NCI-H187 (cell line): ENCODE data around the gene ULK2.
A peak's percentile ranks its signal among the peaks of the same experiment; 100 is the strongest.
"Not testable (repeated sequence)": the region's sequence is repeated elsewhere in the genome, so short reads cannot be mapped to it uniquely, and the experiment has no call there.

Experiments used
- DNase-seq, 2 experiments: peaks; one replicate each; lab custom pipeline; 2025; lab: John Stamatoyannopoulos, UW

Gene ULK2

DNA sequence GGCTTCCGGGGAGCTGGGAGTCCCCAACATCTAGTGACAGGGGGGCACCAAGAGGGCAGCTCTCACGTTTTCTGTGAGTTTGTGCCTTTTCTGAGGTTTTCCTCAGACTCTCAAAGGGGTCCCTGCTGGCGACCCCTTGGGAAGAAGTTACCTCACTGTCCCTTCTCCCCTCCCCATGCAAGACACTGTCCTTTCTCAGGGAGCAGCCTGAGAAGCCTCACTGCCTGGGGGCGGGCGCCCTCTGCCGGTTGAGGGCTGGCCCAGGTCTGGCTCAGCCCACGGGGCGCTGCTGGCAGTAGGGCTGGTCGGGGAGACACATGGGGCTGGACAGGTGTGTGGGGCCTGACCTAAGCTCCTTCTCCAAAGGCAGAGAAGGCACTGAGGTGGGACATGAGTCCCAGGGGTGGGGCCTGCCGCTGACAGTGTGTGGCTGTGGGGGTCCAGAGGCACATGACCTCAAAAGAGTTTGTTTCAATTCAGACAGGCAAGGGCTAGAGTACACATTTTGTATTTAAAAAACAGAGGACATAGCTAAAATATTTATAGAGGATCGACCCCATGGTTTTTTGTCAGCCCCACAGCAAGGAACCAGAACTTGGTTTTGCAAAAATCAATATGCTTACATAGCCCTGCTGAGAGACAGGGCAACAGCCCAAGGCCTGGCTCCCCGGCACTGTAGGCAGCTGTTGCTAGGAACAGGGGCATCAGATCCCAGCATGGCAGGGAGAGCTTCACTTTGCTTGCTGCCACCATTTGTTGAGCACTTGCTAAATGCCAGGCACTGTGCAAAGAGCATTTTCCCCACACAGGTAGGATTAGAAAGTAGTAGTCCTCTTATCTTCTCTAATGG lies 101.1 kb downstream of the ULK2 start:
- DNase-seq = peak in 1 of 2 experiments; percentile 19

DNA sequence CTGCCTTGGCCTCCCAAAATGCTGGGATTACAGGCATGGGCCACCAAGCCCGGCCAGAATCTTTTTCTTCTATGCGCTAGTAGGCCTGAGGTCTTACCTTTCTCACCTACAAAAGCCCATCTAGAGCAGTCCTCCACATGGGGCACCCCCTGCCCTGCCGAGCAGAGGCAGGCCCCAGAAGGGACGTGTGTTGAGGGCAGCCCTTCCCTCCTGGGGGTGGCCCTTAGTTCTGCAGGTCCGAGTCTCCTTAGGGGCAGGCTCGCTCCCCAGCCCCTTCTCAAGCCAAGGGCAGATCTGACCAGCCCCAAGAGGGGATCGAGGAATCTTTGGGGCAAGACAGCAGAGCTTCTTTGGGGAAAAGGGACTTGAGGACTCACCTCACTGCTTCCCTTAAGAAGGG lies 101.7 kb downstream of the ULK2 start:
- no peak for DNase-seq

DNA sequence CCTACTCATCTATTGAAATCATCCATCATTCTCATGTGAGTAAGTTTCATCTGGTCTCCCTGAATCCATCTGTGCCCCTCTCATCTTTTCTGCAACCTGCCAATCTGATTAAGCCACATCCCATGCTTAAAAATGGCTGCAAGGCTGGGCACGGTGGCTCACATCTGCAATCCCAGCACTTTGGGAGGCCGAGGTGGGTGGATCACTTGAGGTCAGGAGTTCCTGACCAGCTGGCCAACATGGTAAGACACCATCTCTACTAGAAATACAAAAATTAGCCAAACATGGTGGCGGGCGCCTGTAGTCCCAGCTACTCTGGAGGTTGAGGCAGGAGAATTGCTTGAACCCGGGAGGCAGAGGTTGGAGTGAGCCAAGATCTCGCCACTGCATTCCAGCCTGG lies 103.7 kb downstream of the ULK2 start:
- DNase-seq = not testable (repeated sequence)

DNA sequence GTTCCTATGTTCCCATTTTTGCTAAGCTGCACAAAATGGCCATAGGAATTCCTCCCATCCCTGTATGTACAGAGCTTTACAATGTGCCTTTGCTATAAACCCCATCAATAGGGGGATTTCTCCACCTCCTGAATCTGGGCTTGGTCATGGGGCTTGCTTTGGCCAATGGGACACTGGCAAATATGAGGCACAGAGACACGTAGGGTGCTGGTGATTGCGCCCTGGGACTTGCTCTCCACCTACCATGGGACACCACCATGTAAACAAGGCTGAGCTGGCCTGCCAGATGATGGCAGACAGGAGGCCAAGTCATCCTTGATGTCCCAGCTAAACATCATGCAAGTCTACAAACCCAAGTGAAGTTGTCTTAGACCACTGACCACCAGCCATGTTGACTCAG lies 104.3 kb downstream of the ULK2 start:
- DNase-seq = no peak

DNA sequence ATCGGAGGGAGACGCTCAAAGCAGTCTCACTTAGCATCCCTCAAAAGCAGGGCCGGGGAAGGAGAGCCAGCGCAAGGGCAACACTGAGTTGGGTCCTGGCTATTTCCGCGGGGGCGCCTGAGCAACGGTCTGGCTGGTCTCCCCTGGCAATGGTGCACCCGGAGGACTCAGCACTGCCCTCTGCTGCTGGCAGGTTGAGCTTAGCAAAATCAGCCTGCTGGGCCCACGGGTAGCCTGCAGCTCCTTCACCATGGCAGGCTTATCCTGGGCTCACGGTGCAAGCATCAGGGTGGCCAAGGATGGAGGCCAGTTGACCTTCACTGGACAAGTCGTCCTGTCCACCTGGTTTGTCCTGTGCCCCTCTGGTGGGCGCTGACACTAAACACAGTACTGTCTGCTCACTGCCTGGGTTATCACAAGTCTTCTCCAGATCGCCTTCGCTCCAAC lies 105.2 kb downstream of the ULK2 start:
- DNase-seq = peak; percentile 1 to 20

DNA sequence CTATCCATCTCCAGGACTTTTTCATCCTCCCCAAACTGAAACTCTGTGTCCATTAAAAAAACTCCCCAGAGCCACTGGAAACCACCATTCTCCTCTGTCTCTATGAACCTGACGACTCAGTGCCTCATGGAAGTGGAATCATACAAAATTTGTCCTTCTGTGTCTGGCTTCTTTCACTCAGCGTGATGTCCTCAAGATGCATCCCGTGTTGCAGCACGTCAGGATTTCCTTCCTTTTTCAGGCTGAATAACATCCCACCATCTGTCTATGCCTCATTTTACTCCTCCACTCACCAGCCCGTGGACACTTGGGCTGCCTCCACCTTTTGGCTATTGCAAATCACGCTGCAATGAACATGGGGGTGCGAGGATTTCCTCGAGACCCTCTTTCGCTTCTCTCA lies 107.0 kb downstream of the ULK2 start:
- DNase-seq = no peak

DNA sequence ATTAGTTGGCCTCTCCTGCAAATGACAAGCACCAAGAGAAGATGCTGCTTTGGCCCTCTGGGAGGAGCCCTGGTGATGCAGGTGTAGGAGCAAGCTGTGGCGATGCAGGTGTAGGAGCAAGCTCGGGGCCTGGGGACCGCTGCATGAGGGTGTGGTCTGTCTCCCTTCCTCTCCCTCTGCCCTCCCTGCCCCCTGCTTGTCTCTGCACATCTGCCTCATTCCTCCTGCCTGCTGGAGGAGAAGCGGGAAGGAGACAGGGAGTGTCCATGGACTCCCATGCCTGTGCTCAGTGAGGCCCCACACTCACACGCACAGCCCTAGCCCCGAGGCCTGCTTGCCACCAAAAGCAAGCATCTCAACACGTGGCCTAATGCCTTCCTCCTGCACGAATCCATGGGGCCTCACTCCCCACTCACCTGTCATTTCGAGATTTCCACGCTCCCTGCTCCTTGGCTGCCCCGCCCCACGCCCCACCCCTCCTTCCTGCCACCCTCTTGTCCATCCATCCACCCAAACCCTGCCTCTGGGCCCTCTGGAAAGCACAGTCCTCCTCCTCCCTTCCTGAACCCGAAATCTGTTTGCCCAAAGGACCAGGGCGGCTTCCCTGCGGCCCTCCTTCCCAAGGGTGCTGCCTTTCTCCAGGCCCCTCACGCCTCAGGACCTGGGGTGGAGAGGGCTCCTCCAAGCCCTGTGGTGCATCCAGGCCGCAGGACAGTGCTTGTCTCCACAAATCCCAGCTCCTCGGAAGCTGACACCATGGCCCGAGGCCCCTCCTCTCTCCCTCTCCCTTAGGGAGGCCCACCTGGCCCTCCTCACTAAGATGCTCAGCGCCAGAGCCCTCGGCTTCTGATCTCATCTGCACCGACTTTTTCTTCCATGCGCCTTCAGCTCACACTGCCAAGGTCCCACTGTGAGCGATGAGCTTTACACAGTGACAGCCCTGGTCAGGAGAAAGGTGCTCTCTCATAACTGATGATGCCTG lies 107.9 kb downstream of the ULK2 start:
- DNase-seq = no peak

GRCh38 chr17:19757536-19758180 lies 110.1 kb downstream of the ULK2 start:
- DNase-seq = no peak

DNA sequence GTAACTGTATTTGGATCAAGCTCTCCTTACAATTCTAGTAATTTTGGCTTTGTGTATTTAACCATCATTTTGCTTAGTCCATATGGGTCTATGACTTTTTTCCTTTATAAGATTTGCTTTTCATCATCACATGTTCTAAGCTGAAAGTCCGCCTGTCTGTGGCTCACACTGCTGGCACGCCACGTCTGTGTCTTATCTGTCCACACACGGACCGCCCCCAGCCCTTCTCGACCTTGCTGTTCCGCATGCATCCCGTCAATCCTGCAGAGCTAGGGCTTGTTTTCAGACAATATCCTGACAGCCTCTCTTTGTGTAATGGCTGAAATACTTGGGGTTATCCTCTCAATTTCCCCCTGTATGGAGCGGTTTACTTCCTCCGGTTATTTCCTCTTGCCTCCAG lies 111.2 kb downstream of the ULK2 start:
- no peak for DNase-seq

DNA sequence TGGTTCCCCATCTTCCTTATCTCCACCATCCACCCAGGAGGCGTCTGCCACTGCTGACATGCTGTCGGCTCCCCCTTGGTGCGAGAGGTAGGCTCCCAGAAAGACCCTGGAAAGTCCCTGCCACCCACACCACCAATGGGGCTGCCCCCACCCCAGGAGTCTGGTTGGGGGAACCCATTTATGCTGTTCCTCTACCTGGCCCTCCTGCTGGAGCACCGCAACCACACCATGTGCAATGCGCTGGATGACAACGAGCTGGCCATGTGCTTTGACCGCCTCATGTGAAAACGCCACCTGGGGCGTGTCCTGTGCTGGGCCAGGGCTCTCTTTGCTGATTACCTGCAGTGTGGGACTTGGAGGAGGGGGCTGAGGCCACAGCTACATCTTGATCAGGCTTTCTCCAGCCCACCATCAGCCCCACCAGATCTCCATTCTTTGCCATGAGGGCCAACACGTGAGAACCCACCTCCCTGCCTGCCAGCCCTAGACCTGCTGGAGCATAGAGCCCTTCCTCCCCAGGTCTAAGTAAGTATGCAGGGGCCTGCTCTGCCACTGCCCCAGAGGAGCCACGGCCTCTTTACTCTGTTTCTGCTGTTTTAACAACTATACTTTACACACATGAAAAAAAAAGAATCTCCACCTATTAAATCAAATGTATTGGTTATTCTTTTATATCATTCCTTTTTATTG lies 111.8 kb downstream of the ULK2 start:
- no peak for DNase-seq

GRCh38 chr17:19755392-19755791 lies 112.3 kb downstream of the ULK2 start:
- DNase-seq = no peak

- no peak for DNase-seq
Measured at GRCh38 chr17:19753661-19754463, 113.9 kb downstream of the ULK2 start.

DNA sequence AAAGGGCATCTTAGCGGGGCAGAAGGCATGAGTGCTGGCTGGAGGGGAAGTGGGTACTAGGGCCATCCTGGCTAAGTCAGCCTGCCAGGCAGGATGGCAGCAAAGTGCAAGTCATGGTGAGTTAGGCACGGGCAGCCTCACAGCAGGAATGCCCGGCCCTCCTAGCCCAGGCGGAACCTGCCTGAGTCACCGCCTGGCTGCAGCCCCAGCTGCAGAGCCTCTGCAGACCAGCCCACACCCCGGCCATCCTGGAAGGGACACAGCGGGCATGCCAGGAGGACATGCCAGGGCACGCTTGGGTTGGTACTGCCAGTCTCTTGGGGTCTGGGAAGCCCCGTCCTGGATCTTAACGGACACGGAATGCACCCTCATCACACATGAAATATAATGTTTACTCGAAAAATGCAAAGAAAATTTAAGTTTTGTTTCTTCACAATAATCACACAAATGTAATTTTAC lies 114.7 kb downstream of the ULK2 start:
- DNase-seq = no peak

DNA sequence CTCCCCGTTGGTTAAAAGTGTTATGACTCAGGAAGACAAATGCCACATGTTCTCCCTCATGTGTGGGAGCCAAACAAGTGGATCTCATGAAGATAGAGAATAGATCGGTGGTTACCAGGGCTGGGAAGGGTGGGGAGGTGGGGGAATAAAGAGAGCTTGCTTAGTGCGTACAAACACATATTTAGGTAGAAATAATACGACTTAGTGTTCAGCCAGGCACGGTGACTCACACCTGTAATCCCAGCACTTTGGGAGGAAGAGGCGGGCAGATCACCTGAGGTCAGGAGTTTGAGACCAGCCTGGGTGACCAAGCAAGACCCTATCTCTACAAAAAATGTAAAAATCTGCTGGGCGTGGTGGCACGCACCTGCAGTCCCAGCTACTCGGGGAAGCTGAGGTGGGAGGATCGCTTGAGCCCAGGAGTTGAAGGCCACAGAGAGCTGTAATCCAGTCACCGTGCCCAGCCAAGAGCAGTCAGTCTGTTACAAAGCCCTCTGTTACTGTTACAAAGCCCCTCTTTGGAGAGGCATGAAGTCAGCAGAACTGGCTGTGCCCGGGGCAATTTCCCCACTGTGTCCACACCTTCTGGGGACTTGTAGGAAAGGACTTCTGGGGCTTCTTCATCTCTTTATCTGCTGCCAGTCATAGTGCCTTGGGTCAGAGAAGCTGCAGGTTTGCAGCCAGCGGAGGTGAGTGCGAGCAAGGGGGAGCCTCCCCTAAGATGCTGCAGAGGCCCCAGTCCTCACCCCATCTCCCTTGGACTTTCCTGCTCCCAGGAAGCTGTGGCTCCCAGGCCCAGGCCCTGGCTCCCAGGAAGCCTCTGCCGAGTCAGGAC lies 115.3 kb downstream of the ULK2 start:
- DNase-seq = no peak

DNA sequence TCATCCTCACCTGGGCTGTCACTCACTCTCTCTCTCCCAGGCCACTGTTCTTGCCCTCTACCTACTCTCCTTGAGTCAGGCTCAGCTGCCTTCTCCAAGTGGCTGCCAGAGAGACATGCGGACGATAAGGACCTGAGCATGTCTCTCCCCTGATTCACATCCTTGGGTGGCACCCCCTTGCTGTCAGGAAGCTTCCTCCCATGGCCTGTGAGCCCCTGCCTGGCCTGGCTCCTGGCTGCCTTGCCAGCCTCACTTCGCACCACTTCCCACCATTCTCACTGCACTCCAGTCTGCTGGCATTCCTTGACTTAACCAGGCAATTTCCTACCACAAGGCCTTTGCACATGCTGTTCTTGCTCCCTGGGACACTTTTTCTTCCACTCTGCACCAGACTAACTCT lies 116.9 kb downstream of the ULK2 start:
- DNase-seq = no peak

DNA sequence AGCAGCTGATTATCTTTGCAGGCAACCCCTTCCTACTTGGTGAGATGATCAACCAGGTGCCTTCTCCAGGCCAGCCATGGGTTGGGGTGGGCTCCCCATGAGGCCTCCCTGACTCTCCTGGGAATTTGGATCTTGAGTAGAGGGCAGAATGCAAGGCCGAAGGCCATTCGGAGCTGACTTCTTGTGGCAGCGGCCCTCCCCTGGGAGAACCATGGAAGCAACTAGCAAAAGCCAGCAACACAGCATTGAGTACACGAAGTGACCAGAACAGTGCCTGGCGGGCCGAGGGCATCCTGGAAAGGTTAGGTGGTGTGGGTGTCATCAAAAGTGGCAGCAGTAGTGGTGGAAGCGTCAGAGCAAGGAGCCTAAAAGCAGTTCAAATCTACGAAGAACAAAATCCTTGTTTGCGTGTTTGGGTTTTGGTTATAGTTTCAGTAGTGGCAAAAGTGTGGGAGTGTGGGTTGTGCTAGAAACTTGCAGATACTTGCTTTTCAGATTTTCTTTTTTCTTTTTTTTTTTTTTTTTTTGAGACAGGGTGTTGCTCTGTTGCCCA lies 117.6 kb downstream of the ULK2 start:
- DNase-seq = no peak

GRCh38 chr17:19748807-19749193 lies 118.9 kb downstream of the ULK2 start:
- no peak for DNase-seq

- no peak for DNase-seq
Measured at GRCh38 chr17:19747829-19748806, 119.6 kb downstream of the ULK2 start, which contains the start of gene ALDH3A1. Gene ALDH3A1 (minus strand): TSS chr17:19748298. CDS start chr17:19745129, 3,169 bp downstream.
